SK-N-SH (cell line): ENCODE measurements around the gene CBX3.
"Not testable (repeated sequence)": the region's sequence is repeated elsewhere in the genome, so short reads cannot be mapped to it uniquely, and the experiment has no call there.

Experiments
- GATA2 ChIP-seq: sonication (generic); formaldehyde crosslinking; IDR thresholded peaks from 2 replicates; pipeline ENCODE4 v1.5.0; 2020; ENCODE audit warnings: mild to moderate bottlenecking, missing genetic modification reagents
- USF1 ChIP-seq: IDR thresholded peaks from 2 replicates; pipeline ENCODE4 v1.4.0; 2012; ENCODE audit warnings: low read depth, borderline replicate concordance

DNA sequence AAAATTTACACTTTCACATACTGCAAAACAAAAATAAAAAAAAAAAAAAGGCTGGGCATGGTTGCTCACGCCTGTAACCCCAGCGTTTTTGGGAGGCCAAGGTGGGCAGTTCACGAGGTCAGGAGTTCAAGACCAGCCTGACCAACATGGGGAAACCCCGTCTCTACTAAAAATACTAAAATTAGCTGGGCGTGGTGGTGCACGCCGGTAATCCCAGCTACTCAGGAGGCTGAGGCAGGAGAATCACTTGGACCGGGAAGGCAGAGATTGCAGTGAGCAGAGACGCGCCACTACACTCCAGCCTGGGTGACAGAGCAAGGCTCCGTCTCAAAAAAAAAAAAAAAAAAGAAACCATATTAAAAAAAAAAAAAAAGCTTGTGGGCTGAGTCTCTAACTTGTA is 6.8 kb upstream of the CBX3 start:
- not testable (repeated sequence) for TF ChIP-seq GATA2, USF1
